CD4-positive, alpha-beta T cell treated with Interleukin-4 for 1 hour (primary cell): ENCODE results near the gene CACNA2D4.

Experiments
- DNase-seq, 2 donors: peaks; one replicate each; pipeline ENCODE4 v3.0.0-alpha.2; 2020 to 2022

Gene CACNA2D4

GRCh38 chr12:1841586-1842182 is 76.8 kb downstream of the CACNA2D4 start:
- DNase-seq = no peak

GRCh38 chr12:1840981-1841425 is 77.4 kb downstream of the CACNA2D4 start:
- DNase-seq = no peak

- no peak for DNase-seq
Measured at GRCh38 chr12:1839956-1840951, 78.2 kb downstream of the CACNA2D4 start.

GRCh38 chr12:1839464-1839863 is 79.0 kb downstream of the CACNA2D4 start:
- DNase-seq = no peak

- DNase-seq = no peak
Measured at GRCh38 chr12:1838994-1839365, 79.5 kb downstream of the CACNA2D4 start.

GRCh38 chr12:1838205-1838993 is 80.1 kb downstream of the CACNA2D4 start:
- DNase-seq = no peak

- DNase-seq = no peak
Measured at GRCh38 chr12:1837541-1838204, 80.8 kb downstream of the CACNA2D4 start.

- DNase-seq = no peak
Measured at GRCh38 chr12:1836854-1837421, 81.5 kb downstream of the CACNA2D4 start.

- DNase-seq = no peak
Measured at GRCh38 chr12:1836241-1836803, 82.1 kb downstream of the CACNA2D4 start.

- no peak for DNase-seq
Measured at GRCh38 chr12:1835211-1836131, 83.0 kb downstream of the CACNA2D4 start.

- DNase-seq = no peak
Measured at GRCh38 chr12:1834186-1834925, 84.1 kb downstream of the CACNA2D4 start.

- no peak for DNase-seq
Measured at GRCh38 chr12:1833596-1834028, 84.8 kb downstream of the CACNA2D4 start.

- no peak for DNase-seq
Measured at GRCh38 chr12:1832801-1833595, 85.5 kb downstream of the CACNA2D4 start.

- no peak for DNase-seq
Measured at GRCh38 chr12:1830981-1831963, 87.2 kb downstream of the CACNA2D4 start.

- no peak for DNase-seq
Measured at GRCh38 chr12:1830401-1830845, 88.0 kb downstream of the CACNA2D4 start.

GRCh38 chr12:1829306-1829900 is 89.0 kb downstream of the CACNA2D4 start:
- no peak for DNase-seq

- no peak for DNase-seq
Measured at GRCh38 chr12:1828856-1829255, 89.6 kb downstream of the CACNA2D4 start.
